NB4 (cell line): Measurements from ENCODE around the gene TTYH3.
A peak's percentile ranks its signal among the peaks of the same experiment; 100 is the strongest.
"Not testable (repeated sequence)": the region's sequence is repeated elsewhere in the genome, so short reads cannot be mapped to it uniquely, and the experiment has no call there.

Source experiments
- DNase-seq: peaks from one replicate; pipeline ENCODE4 v3.0.0; 2010; ENCODE audit warnings: low read depth
- H3K4me3 ChIP-seq: one replicate; pipeline ENCODE4 v1.5.1; 2011; ENCODE audit warnings: mild to moderate bottlenecking, low read depth, low read length, moderate library complexity
- MYC ChIP-seq: IDR thresholded peaks from 2 replicates; pipeline ENCODE4 v1.6.1; 2011; ENCODE audit warnings: low read depth, low read length
- POLR2A ChIP-seq: IDR thresholded peaks from 2 replicates; pipeline ENCODE4 v1.6.1; 2011; ENCODE audit warnings: mild to moderate bottlenecking; ENCODE audit not compliant: insufficient read length; ENCODE audit errors: extremely low read depth
- TF ChIP-seq, protein P1 (sequence below): IDR thresholded peaks from one replicate; pipeline ENCODE4 v1.5.1; 2012; ENCODE audit warnings: low read depth, low read length
- TF ChIP-seq, protein P2 (sequence below): IDR thresholded peaks from 2 replicates; pipeline ENCODE4 v1.6.1; 2011; ENCODE audit warnings: low read depth, low read length

Gene TTYH3

GRCh38 chr7:2687881-2688318 lies 56.1 kb downstream of the TTYH3 start, which contains the start of gene AMZ1:
AMZ1 (plus strand) TSS chr7:2688202; CDS start chr7:2700452, 12,250 bp downstream.
- no peak for DNase-seq
- TF ChIP-seq, protein P1, sequence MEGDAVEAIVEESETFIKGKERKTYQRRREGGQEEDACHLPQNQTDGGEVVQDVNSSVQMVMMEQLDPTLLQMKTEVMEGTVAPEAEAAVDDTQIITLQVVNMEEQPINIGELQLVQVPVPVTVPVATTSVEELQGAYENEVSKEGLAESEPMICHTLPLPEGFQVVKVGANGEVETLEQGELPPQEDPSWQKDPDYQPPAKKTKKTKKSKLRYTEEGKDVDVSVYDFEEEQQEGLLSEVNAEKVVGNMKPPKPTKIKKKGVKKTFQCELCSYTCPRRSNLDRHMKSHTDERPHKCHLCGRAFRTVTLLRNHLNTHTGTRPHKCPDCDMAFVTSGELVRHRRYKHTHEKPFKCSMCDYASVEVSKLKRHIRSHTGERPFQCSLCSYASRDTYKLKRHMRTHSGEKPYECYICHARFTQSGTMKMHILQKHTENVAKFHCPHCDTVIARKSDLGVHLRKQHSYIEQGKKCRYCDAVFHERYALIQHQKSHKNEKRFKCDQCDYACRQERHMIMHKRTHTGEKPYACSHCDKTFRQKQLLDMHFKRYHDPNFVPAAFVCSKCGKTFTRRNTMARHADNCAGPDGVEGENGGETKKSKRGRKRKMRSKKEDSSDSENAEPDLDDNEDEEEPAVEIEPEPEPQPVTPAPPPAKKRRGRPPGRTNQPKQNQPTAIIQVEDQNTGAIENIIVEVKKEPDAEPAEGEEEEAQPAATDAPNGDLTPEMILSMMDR, result no peak
- TF ChIP-seq MYC (no peak), POLR2A (no peak)
- TF ChIP-seq, protein P2, sequence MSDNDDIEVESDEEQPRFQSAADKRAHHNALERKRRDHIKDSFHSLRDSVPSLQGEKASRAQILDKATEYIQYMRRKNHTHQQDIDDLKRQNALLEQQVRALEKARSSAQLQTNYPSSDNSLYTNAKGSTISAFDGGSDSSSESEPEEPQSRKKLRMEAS, result no peak
- H3K4me3 ChIP-seq, result no peak within 1 kb of the TSS

DNA sequence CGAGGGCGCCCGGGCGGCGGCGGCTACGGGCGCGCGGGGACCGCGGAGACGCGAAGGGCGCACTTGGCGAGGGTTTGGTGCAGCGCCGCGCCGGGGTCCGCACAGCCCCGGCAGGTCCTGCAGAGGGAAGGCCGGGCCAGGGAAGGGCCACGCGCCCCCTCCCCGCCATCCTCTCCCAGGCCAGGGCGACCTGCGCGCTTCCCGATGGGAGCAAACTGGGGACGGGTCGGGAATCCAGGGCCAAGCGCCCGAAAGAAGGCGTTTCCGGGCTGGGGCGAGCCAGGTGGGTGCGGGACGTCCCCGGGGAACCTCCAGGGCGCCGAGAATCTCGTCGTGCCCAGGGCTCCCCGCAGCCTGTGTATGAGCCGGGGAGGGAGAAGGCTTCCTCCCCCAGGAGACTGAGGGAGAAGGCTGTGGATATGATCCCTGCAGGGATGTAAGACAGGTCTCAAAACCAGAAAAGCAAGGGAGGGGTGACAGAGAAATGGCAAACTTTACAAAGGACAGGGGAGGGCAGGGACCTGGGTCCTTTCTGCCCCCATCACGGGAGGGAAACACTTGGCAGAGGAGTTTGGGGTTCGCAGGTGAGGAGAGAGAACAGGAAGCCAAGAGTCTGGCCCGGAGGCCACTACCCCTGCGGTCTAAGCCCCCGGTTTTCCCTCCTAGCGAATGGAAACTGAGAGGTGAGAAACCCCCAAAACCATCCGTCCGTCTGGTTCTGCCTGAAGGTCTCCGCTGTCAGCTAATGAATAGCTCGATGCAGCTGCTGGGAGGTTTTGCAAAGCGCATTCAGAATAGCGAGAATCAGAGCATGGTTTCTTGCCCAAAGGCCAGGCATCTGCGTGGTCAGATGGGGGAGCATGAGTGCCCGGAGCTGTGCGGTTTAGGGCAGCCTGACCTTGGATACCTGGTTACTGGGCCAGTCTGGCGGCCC lies 56.9 kb downstream of the TTYH3 start:
- no peak for DNase-seq
- TF ChIP-seq, protein P2, result no peak
- no peak overlapping the region for H3K4me3 ChIP-seq

GRCh38 chr7:2689343-2689847 lies 57.6 kb downstream of the TTYH3 start:
- no peak overlapping the region for H3K4me3 ChIP-seq
- DNase-seq, result no peak
- TF ChIP-seq POLR2A, result no peak
- TF ChIP-seq, protein P2, result no peak
- TF ChIP-seq MYC, result no peak
- TF ChIP-seq, protein P1, result no peak

- no peak overlapping the region for H3K4me3 ChIP-seq
- TF ChIP-seq, protein P1, result no peak
- TF ChIP-seq POLR2A (no peak), MYC (no peak)
- TF ChIP-seq, protein P2, result no peak
- DNase-seq, result peak; percentile 54
Observed at GRCh38 chr7:2689951-2690705, 58.3 kb downstream of the TTYH3 start.

- H3K4me3 ChIP-seq, result no peak overlapping the region
- TF ChIP-seq MYC, result no peak
- TF ChIP-seq POLR2A, result no peak
- TF ChIP-seq, protein P1, result no peak
- TF ChIP-seq, protein P2, result no peak
- no peak for DNase-seq
Observed at GRCh38 chr7:2691011-2691707, 59.4 kb downstream of the TTYH3 start.

GRCh38 chr7:2691932-2692439 lies 60.2 kb downstream of the TTYH3 start:
- DNase-seq, H3K4me3 ChIP-seq: not testable (repeated sequence)
